RWPE2 (cell line): ENCODE data around the gene EMC9.
A peak's percentile ranks its signal among the peaks of the same experiment; 100 is the strongest.

Source experiments
- ATAC-seq: fragments of 200-7000 bp; cut with Tn5 transposase; 3 replicates; pipeline ENCODE4 v1.9.1; 2021; ENCODE audit warnings: low read depth
- DNase-seq: peaks from one replicate; pipeline ENCODE4 v3.0.0-alpha.2; 2020; ENCODE audit warnings: low spot score
- H3K27ac ChIP-seq: fragments of 450-650 bp; 2 replicates; pipeline ENCODE4 v1.5.1; 2017; ENCODE audit warnings: mild to moderate bottlenecking; ENCODE audit not compliant: poor library complexity, severe bottlenecking
- H3K27me3 ChIP-seq: fragments of 250-450 bp; sonication (Bioruptor Pico); 2 replicates; pipeline ENCODE4 v1.5.1; 2021; ENCODE audit warnings: mild to moderate bottlenecking, moderate library complexity; ENCODE audit not compliant: insufficient read depth, poor library complexity, severe bottlenecking
- H3K36me3 ChIP-seq: fragments of 250-450 bp; sonication (Bioruptor Pico); 2 replicates; pipeline ENCODE4 v1.5.1; 2020; ENCODE audit warnings: low read depth, mild to moderate bottlenecking, moderate library complexity
- H3K4me1 ChIP-seq: fragments of 250-450 bp; sonication (Bioruptor Pico); 2 replicates; pipeline ENCODE4 v1.5.1; 2021; ENCODE audit warnings: mild to moderate bottlenecking, moderate library complexity; ENCODE audit not compliant: insufficient read depth, poor library complexity, severe bottlenecking
- H3K4me3 ChIP-seq: fragments of 250-450 bp; sonication (Bioruptor Pico); 2 replicates; pipeline ENCODE4 v1.5.1; 2021; ENCODE audit warnings: mild to moderate bottlenecking, moderate library complexity; ENCODE audit not compliant: severe bottlenecking
- H3K9me3 ChIP-seq: fragments of 250-450 bp; sonication (Bioruptor Pico); 2 replicates; pipeline ENCODE4 v1.5.1; 2021; ENCODE audit warnings: mild to moderate bottlenecking, moderate library complexity; ENCODE audit not compliant: severe bottlenecking
- TF ChIP-seq, protein P1 (sequence below): fragments of 450-650 bp; IDR thresholded peaks from one replicate; pipeline ENCODE4 v1.5.1; 2017; ENCODE audit warnings: mild to moderate bottlenecking, moderate library complexity; ENCODE audit not compliant: poor library complexity, severe bottlenecking

EMC9 gene

GRCh38 chr14:24162093-24162492 is 20.7 kb upstream of the EMC9 start:
- H3K27ac ChIP-seq, result peak overlapping the region; percentile 71
- H3K4me3 ChIP-seq, result peak overlapping the region; percentile 51
- H3K9me3 ChIP-seq, result no peaks in the 10 kb centered on the region
- H3K4me1 ChIP-seq, result peaks cover 3% of the 10 kb centered on the region
- no peaks in the 10 kb centered on the region for H3K27me3 ChIP-seq
- peaks cover 71% of the 10 kb centered on the region for H3K36me3 ChIP-seq
- peak; percentile 0; the same call in 1 of the 3 replicates for ATAC-seq
- no peak for DNase-seq
- TF ChIP-seq, protein P1, sequence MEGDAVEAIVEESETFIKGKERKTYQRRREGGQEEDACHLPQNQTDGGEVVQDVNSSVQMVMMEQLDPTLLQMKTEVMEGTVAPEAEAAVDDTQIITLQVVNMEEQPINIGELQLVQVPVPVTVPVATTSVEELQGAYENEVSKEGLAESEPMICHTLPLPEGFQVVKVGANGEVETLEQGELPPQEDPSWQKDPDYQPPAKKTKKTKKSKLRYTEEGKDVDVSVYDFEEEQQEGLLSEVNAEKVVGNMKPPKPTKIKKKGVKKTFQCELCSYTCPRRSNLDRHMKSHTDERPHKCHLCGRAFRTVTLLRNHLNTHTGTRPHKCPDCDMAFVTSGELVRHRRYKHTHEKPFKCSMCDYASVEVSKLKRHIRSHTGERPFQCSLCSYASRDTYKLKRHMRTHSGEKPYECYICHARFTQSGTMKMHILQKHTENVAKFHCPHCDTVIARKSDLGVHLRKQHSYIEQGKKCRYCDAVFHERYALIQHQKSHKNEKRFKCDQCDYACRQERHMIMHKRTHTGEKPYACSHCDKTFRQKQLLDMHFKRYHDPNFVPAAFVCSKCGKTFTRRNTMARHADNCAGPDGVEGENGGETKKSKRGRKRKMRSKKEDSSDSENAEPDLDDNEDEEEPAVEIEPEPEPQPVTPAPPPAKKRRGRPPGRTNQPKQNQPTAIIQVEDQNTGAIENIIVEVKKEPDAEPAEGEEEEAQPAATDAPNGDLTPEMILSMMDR, result no peak

GRCh38 chr14:24160850-24161804 is 19.7 kb upstream of the EMC9 start, which contains the start of gene IRF9:
TSS of gene IRF9 (plus strand) at chr14:24161265. CDS start at chr14:24162145, 880 bp downstream.
- Histone ChIP-seq H3K9me3 (no peaks in the 10 kb centered on the region), H3K27ac (peak within 1 kb of the TSS; percentile 71), H3K4me3 (peak within 1 kb of the TSS; percentile 51), H3K27me3 (no peaks in the 10 kb centered on the region), H3K36me3 (peaks cover 74% of the 10 kb centered on the region), H3K4me1 (peaks cover 3% of the 10 kb centered on the region)
- ATAC-seq, result peak; percentile 85
- TF ChIP-seq, protein P1, result peak; percentile 99
- no peak for DNase-seq

- Histone ChIP-seq H3K4me3 (no peak overlapping the region), H3K36me3 (peaks cover 74% of the 10 kb centered on the region), H3K9me3 (no peaks in the 10 kb centered on the region), H3K27ac (peak overlapping the region; percentile 71), H3K4me1 (peaks cover 3% of the 10 kb centered on the region), H3K27me3 (no peaks in the 10 kb centered on the region)
- no peak for DNase-seq
- TF ChIP-seq, protein P1, result no peak
- ATAC-seq, result no peak
Observed at GRCh38 chr14:24160499-24160849, 19.1 kb upstream of the EMC9 start.

GRCh38 chr14:24159777-24160498 is 18.5 kb upstream of the EMC9 start:
- DNase-seq, result no peak
- H3K27ac ChIP-seq, result peak overlapping the region; percentile 71
- H3K36me3 ChIP-seq, result peaks cover 74% of the 10 kb centered on the region
- peaks cover 3% of the 10 kb centered on the region for H3K4me1 ChIP-seq
- no peaks in the 10 kb centered on the region for H3K9me3 ChIP-seq
- H3K27me3 ChIP-seq, result no peaks in the 10 kb centered on the region
- TF ChIP-seq, protein P1, result no peak
- ATAC-seq, result no peak
- no peak overlapping the region for H3K4me3 ChIP-seq
